GM18499 (cell line): ENCODE measurements around the gene SDHAF2.
"Not testable (repeated sequence)": the region's sequence is repeated elsewhere in the genome, so short reads cannot be mapped to it uniquely, and the experiment has no call there.

Experiments used
- ATAC-seq: cut with Tn5 transposase; IDR thresholded peaks from one replicate; pipeline ENCODE4 v1.9.1; 2021; ENCODE audit warnings: moderate number of reproducible peaks; ENCODE audit not compliant: insufficient read depth, unreplicated experiment

SDHAF2 gene

DNA sequence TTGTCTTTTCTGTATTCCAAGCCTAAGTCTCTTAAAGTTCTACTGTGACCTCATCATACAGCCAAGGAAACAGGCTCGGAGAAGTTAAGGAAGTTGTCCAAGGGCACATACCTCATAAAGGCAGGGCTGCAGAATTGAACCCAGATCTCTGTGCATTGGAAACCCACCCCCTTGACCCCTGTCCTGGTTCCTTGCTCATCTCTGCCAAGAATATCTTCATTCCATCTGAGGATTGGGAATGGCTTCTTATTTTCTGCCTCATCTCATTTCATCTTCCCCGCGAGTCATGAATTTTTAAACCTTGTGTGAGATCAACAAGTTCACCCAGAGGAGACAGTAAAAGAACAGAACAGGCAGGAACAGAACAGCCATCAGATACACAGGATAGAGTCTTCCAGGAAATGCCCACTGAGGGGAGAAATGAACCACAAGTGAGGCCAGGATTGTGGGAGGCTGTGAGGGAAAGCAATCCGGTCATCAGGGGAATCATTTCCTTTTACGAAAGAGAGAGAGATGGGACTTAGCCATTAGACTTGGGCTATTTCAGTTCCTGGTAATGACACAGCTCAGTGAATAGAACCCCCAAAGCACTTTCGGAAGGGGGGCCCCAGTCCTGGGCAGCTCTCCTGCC is 44.2 kb downstream of the SDHAF2 start:
- ATAC-seq: no peak

- no peak for ATAC-seq
These were observed 45.5 kb downstream of the SDHAF2 start for GRCh38 chr11:61475433-61475832.

DNA sequence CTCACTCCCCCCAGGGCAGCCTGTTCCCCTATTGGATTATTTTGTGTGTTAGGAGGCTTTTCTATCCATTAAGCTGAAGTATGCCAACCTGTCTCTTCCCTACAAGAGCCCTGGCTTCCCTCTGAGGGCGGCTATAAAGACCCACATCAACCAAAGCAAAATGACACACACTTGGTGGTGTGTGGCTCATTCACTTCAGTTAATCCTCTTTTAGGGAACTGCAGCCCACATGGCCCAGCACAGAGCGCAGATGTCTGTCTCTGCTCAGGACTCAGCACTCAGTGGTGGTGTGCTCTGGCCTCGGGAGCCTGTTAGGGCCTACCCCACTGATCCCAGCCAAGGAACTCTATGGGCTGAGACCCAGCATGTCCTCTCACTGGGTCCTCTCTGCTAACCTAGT is 46.4 kb downstream of the SDHAF2 start:
- ATAC-seq: no peak

DNA sequence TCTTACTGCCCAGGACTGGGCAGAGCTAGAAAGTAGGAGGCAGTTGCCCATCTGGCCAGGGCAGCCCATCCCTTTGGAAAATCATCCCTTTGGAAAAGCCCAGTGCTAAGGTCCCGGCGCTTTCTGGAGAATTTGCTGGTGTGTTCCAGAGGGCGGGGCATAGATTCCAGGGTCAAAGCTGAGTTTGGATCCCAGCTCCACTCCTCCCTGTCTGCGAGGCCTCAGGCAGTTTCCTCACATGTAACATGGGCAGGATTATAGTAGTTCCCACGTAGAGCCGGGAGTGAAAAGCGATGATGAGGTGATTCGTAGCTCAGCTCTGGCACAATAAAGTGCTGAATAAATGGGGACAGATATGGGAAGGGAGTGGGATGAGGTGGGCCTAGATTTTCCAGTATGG is 47.2 kb downstream of the SDHAF2 start:
- ATAC-seq: no peak

GRCh38 chr11:61477727-61478148 is 47.8 kb downstream of the SDHAF2 start:
- no peak for ATAC-seq

- ATAC-seq: not testable (repeated sequence)
These were observed 49.6 kb downstream of the SDHAF2 start for GRCh38 chr11:61479360-61480058.

- ATAC-seq: no peak
These were observed 50.5 kb downstream of the SDHAF2 start for GRCh38 chr11:61480261-61480993.

- ATAC-seq: no peak
These were observed 51.0 kb downstream of the SDHAF2 start for GRCh38 chr11:61480994-61481335.

DNA sequence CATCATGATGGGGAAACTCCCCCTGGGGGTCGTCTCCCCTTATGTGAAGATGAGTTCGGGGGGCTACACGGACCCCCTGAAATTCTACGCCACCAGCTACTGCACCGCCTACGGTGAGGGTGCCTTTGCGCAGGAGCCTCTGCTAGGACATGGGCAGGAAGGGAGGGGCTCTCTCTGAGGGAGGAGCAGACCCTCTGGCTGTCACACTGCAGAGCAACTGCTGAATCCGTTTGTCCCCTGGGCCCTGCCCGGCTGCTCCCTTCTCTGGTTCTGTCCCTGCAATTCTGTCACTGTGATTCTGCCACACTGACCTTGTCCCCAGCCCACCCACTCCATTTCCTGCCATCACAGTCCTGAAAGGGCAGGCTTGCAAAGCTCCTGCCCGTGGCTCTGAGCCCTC is 51.9 kb downstream of the SDHAF2 start:
- no peak for ATAC-seq

- ATAC-seq: no peak
These were observed 52.6 kb downstream of the SDHAF2 start for GRCh38 chr11:61482513-61482912.

- ATAC-seq: no peak
These were observed 54.6 kb downstream of the SDHAF2 start for GRCh38 chr11:61484541-61484940.

GRCh38 chr11:61485080-61485479 is 55.2 kb downstream of the SDHAF2 start:
- ATAC-seq: no peak

- ATAC-seq: no peak
These were observed 56.2 kb downstream of the SDHAF2 start for GRCh38 chr11:61486011-61486620.

- ATAC-seq: no peak
These were observed 56.9 kb downstream of the SDHAF2 start for GRCh38 chr11:61486779-61487178.

- no peak for ATAC-seq
These were observed 57.6 kb downstream of the SDHAF2 start for GRCh38 chr11:61487342-61488025.

- ATAC-seq: no peak
These were observed 58.8 kb downstream of the SDHAF2 start for GRCh38 chr11:61488651-61489291.

DNA sequence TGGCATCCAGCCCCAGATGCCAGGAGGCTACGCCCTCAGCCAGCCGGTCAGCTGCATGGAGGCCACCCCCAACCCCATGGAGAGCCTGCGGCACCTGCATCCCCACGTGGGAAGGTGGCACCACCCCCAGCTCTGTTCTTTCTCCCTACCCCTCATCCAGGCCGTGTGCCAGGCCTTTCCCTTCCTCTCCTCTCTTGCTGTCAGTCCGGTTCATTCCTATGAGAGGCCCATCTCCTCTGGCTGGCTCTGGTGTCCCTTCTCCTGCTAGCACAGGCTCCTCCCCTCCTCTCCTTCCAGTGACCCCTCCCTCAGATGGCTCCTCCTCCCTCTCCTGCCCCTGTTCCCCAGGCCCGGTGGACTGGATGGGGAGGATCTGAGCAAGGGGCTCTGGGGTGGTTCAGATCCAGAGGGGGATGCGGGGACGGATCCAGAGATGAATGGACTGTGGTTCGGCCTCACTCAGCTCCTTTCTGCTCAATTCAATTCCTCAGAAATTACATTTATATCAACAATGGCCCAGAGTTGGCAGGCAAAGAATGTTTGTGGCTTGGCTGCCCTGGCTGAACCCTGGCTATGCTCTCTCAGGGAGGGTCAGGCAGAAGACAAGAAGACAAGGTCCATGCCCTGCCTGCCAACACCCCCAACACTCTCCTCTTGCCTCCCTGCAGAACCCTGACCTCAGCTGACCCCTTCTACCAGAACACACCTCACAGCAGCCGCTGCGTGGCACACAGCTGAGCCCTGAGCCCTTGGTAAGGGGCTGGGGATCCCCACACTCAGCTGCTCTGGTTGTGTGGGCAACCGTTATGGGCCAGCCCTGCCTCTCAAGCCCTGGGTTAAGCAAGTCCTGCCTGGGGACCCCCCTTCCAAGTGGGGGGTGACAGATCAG is 60.2 kb downstream of the SDHAF2 start:
- no peak for ATAC-seq

DNA sequence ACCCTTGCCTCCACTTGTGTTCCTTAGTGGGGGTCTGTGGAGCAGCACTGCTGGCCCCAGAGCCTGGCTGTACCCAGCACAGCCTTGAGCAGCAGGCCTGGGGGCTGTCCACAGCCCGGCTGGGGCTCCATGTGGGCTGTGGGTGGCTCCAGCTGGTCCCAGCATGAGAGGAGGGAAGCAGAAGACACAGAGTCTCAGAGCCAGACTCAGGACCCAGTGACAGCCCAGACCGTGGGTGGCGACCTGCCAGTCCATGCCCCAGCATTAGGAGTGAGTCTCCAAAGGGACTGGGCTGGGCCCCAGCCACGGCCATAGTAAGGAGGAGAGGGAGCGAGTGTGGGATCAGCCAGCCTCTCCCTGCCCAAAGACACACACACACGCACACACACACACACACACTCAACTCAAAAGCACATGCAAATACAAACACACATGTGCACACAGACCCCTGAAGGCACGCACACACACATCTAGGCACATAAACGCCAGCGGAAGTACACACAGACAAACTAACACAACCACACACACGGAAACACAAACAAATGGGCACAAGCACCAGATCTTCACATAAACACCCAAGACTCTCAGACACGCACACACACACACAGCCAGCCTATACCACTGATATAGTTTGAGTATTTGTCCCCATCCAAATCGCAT is 61.9 kb downstream of the SDHAF2 start:
- no peak for ATAC-seq
